HG02970 (cell line): ENCODE data around the gene INPP5A.
"Not testable (repeated sequence)": the region's sequence is repeated elsewhere in the genome, so short reads cannot be mapped to it uniquely, and the experiment has no call there.

ENCODE experiments used
- ATAC-seq: cut with Tn5 transposase; IDR thresholded peaks from one replicate; pipeline ENCODE4 v1.9.1; 2021; ENCODE audit warnings: mild to moderate bottlenecking, moderate library complexity, moderate number of reproducible peaks; ENCODE audit not compliant: unreplicated experiment, low FRiP score

INPP5A gene

DNA sequence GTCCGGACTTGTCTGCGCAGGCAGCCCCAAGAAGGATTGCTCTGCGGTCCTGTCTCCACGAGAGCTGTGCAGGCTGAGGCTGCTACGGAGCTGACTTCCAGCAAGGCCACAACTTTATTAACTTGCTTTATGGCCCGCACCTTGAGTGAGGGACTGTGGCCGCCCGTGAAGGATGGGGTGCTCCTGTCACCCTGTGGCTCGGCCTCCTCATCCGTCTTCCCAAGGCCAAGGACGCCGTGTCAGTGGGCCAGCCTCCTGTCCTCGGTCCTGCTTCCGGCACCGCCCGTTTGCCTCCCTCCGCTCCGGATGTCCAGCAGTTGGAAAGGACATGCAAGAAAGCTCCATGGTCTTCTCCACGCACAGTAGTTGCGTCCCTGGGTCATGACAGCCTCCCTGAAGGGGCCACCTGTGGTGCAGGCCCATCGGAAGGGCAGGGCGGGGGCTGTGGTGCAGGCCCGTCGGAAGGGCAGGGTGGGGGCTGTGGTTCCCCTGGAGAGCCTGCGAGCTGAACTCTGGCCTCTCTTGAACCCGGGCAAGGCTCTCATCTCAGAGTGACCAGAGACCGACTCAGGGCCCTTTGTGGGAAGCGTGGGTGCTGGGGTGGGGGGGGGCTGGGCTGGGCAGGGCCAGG, 161.3 kb downstream of the INPP5A start:
- ATAC-seq, result no peak

DNA sequence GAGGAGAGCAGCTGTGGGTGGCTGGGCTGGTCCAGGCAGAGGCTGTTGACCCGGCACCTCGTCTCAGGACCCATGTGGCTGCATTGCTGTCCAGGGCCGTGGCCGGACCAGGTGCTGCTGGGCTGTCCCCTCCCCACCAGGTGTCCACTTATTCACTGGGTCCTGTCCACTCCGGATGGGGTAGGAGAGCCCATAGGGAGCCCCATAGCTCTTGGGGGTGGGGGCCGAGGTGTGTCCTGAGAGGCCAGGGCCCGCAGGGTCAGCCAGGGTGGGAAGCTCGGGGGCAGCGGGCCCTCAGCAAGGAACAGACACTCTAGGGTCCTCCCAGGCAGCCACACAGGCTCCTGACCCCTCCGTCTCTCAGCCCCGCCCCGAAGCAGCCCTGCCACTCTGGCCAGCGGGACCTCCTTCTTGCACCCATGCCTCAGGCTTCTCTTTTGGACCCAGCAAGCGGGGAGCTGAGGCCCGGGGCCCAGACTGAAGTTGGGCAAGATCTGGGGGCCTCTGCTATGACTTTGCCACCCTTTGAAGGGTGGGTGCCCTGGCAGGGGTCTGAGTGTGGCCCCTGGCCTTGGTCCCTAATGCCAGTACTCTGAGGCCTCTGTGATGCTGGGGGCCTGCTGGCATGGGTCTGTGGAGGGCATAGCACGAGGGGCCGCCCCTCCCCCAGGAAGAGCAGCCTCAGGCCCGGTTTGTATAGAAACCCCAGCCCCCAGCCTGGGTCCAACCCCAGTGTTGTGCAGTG, 162.0 kb downstream of the INPP5A start:
- ATAC-seq, result no peak

DNA sequence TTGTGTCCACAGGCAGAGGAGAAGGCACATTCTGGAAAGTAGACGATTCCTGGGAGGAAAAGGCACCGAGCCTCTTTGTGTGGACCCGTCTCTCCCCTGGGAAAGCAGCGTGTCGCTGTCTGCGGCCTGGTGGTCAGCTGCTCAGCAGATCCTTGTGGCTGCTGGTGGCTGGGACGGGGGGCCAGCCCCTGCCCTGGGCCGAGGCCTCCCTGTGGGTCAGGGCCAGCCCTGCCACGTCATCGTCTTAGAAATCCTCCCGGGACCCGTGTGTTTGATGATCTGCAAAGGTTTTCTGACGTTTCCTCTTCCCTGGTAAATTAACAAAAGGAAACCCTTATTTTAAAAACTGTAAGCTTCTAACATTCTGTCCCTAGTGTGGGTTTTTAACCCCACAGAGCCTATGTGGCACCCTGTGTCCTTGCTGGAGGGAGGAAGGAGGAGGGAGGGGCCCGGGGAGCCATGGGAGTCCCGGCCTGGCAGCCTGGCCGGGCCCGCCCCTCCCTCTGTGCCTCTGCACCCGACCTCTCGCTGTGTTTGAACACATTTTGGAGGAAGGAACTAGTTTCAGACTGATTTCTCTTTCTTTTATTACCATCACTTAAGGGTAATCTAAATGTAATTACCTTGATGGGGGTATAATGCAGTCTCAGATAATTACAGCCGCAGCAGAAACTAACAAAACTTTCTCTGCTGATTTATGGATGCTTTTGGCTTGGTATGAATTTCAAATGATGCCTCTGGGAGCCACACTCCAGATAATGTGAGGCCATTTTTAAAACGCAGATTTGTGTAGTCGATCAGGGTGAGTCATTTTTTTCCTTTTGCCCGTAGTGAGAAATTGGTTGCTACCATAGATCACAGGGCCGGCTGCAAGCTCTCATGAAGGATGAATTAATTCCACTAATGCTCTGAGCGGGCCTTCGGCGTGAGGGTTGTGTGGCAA, 162.8 kb downstream of the INPP5A start:
- no peak for ATAC-seq

DNA sequence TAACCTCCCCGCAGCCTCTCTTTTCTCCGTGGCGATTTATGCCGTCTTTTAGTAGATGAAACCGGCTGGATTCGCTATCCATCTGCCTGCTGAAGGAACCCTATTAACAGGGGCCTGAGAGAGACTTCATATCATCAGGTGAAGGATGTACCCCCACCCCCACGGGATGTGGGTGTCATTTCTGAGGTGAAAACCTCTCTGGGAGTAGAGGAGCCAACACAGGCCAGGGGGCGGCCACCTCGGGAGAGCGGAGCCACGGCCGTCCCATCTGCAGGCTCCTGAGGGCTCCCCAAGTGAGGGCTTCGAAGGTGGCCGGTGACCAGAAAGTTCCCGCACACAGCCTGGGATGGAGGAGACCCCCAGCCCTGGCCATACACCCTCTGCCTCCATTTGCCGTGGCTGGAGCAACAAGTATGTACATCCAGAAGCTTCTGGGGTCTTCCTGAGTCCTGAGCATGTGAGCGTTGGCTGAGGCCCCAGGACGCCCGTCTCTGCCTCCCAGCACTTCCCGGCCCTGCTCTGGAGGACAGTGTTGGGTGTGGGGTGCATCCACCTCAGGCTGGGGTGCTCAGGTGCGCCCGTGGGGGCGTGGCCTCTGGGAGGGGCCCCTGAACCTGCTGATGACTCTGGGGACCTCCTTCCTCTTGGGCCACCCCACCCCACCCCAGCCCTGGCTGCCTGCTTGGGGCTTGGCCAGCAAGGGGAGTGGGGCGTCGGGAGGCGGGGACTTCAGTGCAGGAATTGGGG, 163.7 kb downstream of the INPP5A start:
- ATAC-seq, result no peak

DNA sequence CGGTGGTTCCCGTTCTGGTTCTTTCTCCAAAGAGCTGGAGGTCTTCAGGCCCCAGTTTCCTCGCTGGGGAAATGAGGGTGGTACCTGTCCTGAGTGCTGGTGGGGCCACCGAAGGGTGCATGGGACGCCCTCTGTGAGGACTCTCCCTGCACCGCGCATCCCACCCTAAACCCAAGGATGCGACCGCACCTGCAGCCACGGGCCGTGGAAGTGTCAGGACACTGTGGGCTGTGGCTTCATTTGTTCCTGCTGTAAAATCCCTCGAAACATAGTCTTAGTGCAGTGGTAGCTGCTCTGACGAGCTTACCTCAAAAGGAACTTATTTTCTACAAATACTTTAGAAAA, 164.2 kb downstream of the INPP5A start:
- no peak for ATAC-seq

DNA sequence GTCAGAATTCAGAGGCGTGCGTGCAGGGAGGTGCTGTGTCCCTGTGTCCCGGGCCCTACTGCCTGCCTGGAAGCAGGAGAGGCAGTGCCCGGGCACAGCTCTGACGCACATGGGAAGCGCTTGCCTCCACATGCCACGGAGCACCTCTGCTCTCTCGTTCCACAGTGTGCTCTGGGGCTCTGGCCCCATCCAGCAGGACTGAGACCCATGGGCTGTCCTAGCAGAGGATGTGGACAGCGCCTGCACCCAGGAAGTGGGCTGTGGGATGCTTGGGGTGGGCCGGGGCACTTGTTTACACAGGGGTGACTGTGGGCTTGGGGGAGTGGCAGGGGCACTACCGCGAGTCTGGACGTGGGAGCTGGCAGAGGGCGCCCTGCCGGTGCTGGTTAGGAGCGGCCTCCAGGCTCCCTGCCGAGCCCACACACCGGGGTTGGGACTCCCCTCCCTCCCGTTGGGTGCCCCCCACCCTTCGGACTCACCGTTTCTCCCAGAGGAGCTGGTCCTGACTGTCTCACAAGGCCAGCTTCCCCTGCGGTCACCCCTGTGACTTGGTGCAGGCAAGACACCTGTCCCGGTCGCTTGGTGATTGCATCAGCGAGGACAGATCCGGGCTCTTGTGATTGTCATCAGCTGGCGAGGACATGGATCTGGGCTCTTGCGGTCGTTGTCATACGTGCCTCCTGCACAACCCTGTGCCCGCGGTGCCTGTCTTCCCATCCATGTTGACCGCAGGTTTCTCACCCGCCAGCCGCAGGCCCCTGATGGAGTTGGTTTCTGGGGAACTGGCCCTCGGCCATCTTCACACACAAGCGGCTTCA, 165.2 kb downstream of the INPP5A start:
- ATAC-seq, result no peak

DNA sequence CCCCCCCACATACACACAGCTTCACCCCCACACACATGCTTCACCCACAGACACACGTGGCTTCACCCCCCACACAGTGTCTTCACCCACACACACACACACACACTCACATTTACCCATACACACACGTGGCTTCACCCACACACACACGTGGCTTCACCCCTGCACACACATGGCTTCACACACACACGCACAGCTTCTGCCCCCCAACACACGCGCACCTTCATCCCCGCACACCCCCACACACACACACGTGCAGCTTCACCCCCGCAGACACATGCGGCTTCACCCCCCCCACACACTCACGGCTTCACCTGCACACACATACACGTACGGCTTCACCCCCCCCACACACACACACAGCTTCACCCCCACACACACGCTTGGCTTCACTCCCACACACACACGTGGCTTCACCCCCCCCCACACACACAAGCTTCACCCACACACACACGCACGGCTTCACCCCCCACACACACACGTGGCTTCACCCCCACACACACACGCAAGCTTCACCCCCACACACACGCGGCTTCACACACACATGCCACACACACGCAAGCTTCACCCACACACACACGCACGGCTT, 165.9 kb downstream of the INPP5A start:
- no peak for ATAC-seq

DNA sequence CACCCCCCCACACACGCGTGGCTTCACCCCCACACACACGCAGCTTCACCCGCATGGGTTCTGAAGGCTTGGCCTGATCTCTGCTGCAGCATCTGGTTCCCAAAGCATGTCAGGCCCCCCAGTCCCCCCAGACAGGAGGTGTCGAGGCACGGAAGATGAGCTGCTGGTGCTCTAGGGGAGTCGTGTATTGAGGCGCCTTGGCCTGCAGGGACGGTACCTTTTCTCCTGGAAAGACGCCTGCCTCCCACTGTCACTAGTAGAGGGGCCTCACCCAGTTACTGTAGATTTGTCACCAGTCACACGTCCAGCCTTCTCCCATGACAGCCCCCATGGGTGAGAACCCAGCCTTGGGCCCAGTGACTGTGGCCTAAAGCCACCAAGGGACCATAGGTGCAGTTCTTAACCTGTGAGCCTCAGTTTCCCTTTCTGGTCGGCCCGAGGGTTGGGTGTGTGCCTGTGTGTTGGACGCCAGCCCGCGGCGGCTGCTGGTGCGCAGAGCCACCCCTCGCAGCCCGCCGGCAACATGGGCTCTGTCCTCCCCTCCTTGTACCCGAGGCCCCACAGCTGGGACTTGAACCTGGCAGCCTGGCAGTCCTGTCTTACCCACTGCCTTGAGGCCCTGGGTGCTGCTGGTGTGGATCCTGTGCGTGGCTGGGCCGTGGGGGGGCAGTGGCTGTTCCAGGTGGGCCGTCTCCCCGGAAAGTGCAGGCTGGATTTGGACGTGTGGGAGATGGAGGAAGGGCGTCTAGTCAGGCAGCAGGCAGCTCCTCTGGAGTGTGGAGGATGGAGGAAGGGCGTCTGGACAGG, 166.6 kb downstream of the INPP5A start:
- ATAC-seq, result no peak

DNA sequence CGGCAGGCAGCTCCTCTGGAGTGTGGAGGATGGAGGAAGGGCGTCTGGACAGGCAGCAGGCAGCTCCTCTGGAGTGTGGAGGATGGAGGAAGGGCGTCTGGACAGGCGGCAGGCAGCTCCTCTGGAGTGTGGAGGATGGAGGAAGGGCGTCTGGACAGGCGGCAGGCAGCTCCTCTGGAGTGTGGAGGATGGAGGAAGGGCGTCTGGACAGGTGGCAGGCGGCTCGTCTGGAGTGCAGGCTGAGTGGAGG, 167.2 kb downstream of the INPP5A start:
- ATAC-seq, result not testable (repeated sequence)

DNA sequence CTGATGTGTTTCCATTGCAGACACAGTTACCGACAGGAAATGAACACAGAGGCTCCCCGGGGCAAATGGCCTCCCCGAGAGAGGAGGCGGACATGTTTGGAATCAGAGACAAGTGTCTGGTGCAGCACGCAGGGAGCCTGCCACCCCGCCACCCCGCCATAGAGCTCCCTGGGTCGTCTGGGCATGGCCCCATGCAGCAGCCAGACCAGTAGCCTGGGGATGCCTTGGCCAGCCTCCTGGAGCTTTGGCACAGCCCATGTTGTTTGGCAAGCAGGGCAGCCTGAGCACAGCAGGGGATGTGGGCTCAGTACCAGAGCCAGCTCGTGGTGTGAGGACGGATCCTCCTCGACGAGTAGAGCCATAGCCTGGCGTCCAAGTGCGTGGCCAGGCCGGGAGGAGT, 167.6 kb downstream of the INPP5A start:
- no peak for ATAC-seq

DNA sequence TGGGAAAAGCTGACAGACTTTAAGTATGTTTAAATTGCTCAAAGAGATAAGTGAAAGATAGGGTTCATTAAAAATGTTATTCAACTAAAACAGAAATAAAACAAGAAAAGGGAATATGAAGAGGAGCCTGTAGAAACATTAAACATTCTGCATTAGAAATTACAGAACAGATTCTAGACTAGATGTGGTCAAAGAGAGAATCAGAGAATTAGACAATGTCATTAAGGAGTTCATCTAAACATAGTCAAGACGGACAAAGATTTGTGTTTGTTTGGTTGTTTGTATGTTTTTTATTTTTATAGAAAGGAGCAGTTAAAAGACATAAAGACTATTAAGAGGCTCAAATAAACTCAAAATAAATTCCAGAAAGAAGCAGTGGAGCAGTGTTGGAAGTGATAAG, 168.4 kb downstream of the INPP5A start:
- no peak for ATAC-seq

DNA sequence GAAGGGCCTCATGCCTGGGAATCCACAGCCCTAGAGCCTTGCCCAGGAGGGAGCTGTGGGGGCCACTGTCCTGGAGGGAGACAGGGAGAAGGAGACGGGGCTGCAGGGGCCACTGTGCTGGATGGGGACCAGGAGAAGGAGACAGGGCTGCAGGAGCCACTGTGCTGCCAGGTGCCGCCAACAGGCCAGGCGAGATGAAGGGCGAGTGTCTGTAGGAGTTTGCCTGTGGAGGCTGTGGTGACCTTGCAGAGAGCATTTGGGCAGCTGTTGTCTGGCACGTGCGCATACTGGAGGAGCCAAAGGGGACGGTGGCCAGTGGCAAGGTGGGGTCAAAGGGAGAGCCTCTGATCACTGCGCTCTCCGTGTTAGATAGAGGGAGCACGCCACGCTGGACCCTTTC, 169.1 kb downstream of the INPP5A start:
- no peak for ATAC-seq

DNA sequence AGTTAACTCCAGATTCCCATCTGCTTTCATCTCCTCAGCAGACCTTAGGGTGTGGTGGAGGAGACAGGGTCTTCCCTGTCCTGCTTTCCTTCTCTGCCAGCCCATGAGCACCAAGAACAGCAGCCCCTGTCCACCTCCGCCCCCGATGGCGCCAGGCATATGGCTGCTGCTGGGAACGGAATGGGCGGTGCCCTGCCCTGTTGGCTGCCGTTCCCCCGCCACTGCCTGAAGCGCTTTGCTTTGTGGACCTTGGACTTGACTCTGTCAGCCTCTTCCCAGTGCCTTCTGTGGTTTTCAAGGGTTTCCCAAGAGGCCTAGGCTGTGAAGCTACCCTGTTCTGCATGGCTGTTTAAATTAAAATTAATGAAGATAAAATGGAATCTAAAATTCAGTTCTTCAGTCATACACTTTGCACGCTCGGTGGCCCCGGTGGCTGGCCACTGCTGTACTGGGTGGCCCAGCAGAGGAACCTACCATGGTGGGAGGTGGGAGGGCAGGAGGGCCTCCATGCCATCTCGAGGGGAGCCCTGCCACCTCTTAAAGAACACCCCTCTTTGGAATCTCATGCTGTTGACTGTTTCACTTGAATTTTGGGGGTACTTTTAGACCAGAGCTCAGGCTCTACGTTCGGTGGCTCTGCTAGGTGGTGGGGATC, 169.7 kb downstream of the INPP5A start:
- ATAC-seq, result no peak

DNA sequence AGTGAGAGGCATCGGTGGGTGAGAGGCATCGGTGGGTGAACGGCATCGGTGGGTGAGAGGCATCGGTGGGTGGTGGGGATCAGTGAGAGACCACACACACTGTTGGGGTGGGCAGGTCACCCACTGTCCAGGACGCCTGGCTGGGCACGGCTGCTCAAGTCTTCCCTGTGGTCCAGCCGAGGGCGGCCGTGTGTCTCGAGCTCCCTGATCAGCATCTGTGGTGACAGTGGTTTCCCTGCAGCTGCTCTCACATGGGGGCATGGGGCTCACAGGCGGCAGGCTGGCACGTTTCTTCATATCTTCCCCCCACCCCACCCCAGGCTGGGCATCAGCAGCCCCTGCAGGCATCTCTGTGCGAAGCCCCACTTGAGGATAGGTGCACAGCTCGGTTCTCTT, 170.2 kb downstream of the INPP5A start:
- ATAC-seq, result no peak

DNA sequence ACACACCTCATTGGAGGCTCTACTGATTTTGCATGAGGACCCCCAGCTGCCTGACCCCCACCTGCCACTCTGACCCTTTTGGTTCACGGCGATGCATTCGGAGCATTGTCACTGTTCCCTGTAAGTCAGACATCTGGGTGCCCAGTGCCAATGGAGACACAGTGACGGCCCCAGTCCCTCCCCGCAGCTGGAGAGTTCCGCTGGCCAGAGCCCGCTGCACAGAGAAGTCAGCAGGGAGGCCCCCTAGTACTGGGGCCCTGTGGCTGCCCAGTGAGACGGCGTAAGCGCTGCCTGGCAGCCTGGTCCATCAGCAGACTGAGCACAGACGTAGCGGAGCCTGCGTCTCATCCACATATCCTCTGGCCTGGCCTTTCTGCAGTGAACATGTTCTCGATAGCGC, 170.9 kb downstream of the INPP5A start:
- ATAC-seq, result no peak

DNA sequence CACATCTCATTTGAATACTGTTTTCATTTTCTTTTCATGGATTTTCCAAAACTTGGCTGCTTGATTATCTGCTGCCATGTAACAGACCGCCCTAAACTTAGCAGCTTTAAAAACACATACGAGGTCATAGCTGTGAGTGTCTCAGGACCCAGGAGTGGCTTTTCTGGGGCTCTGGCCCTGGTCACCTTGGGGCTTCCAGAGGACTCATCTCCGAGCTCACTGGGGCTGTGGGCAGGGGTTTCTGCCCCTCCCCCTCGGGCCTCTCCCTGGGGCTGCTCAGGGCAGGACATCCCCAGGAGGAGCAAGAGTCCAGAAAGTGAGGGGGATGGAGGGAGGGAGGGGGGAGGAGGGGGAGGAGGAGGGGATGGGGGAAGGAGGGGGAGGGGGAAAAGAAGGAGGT, 171.3 kb downstream of the INPP5A start:
- ATAC-seq, result no peak

DNA sequence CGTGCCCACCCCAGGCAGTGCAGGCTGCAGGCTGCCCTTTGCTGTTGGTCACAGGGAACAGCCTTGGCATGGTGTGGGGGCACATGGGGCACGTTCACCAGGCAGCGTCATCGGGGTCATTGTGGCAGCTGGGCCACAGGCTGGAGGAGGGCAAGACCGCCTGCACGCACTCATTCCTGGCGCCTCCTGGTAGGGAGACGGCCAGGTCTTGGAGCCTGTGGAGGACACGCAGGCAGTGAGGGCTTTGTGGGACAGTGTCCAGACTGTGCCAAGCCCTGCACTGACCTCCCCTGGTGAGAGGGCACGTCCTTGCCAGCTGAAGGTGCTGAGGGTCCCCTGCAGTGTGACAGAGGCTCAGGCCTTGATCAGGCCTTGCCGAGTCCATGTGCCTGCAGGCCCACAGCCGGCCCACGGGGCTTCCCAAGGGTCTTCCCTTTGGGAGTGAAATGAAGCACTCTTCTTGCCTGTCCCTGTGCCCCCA, 171.9 kb downstream of the INPP5A start:
- ATAC-seq, result no peak

DNA sequence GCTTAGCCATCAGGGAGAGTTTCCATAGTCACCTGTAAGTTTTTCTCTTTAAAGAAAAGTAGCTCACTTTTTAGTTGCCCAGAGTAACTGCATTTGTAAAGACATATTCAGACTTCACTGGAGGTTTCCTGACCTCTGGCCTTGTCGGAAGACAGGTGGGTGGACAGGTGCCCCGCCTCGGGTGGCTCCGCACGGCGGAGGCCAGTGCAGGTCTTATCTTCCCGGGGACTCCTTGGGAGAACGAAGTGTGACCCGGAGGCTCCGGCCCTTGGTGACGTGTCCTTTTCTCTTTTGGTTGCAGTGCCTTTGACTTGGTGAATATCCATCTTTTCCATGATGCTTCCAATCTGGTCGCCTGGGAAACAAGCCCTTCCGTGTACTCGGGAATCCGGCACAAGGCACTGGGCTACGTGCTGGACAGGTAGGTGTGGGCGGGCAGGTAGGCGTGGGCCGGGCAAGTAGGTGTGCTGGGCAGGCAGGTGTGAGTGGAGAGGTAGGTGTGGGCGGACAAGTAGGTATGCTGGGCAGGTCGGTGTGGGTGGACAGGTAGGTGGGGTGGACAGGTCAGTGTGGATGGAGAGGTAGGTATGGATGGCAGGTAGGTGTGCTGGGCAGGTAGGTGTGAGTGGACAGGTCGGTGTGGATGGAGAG, 172.6 kb downstream of the INPP5A start:
- ATAC-seq, result no peak
